Mucosa of rectum (tissue), 2 donors: ENCODE results near the gene ELP1.
"Not testable (repeated sequence)": the region's sequence is repeated elsewhere in the genome, so short reads cannot be mapped to it uniquely, and the experiment has no call there.

Source experiments
- H3K27ac ChIP-seq, 2 donors: one replicate each; pipeline ENCODE4 v1.7.0; 2013; ENCODE audit warnings: inconsistent platforms in 2 of 2, low read depth in 2 of 2, low read length in 2 of 2
- H3K27me3 ChIP-seq, 2 donors: one replicate each; pipeline ENCODE4 v1.7.0; 2013; ENCODE audit warnings: low read length in 2 of 2; ENCODE audit not compliant: control insufficient read depth in 2 of 2, insufficient read depth in 2 of 2
- H3K36me3 ChIP-seq, 2 donors: one replicate each; pipeline ENCODE4 v1.7.0; 2013; ENCODE audit warnings: low read length in 2 of 2; ENCODE audit not compliant: control insufficient read depth in 2 of 2, insufficient read depth in 2 of 2
- H3K4me1 ChIP-seq, 2 donors: one replicate each; pipeline ENCODE4 v1.7.0; 2013; ENCODE audit warnings: low read length in 2 of 2, mild to moderate bottlenecking in 1 of 2; ENCODE audit not compliant: control insufficient read depth in 2 of 2, insufficient read depth in 2 of 2
- H3K4me3 ChIP-seq, 2 donors: one replicate each; pipeline ENCODE4 v1.7.0; 2013; ENCODE audit warnings: low read length in 2 of 2
- H3K9ac ChIP-seq, 2 donors: one replicate each; pipeline ENCODE4 v1.7.0; 2013; ENCODE audit warnings: low read length in 2 of 2, low read depth in 1 of 2, mild to moderate bottlenecking in 1 of 2
- H3K9me3 ChIP-seq, 2 donors: one replicate each; pipeline ENCODE4 v1.7.0; 2013; ENCODE audit warnings: low read length in 2 of 2; ENCODE audit not compliant: control insufficient read depth in 2 of 2
- donor health status: healthy.
- donor health status: Normal muscosa, but diverticular disease.

The ELP1 gene

GRCh38 chr9:108933231-108933717 is 650 bp downstream of the ELP1 start:
- Histone ChIP-seq H3K9me3 (no peaks in the 10 kb centered on the region), H3K27ac (peak overlapping the region; percentile 87 to 89), H3K4me3 (peak overlapping the region; percentile 91 to 99), H3K27me3 (no peaks in the 10 kb centered on the region), H3K4me1 (peaks cover 17 to 18% of the 10 kb centered on the region in 2 donors), H3K36me3 (peaks cover 13 to 14% of the 10 kb centered on the region in 2 donors), H3K9ac (peak overlapping the region; percentile 88 to 89)

- Histone ChIP-seq H3K27me3 (no peaks in the 10 kb centered on the region), H3K4me1 (peaks cover 8% of the 10 kb centered on the region in 2 donors), H3K9ac (no peak overlapping the region), H3K4me3 (no peak overlapping the region), H3K9me3 (no peaks in the 10 kb centered on the region), H3K36me3 (peaks cover 49 to 54% of the 10 kb centered on the region in 2 donors), H3K27ac (no peak overlapping the region)
Observed at GRCh38 chr9:108928386-108928785, 5.5 kb downstream of the ELP1 start.

- Histone ChIP-seq H3K36me3 (peaks cover 55 to 68% of the 10 kb centered on the region in 2 donors), H3K9ac (no peak overlapping the region), H3K4me1 (peaks cover 0 to 7% of the 10 kb centered on the region in 2 donors), H3K9me3 (no peaks in the 10 kb centered on the region), H3K4me3 (no peak overlapping the region), H3K27me3 (no peaks in the 10 kb centered on the region), H3K27ac (no peak overlapping the region)
Observed at GRCh38 chr9:108924466-108924865, 9.5 kb downstream of the ELP1 start.

- Histone ChIP-seq H3K9me3 (no peaks in the 10 kb centered on the region), H3K27me3 (no peaks in the 10 kb centered on the region), H3K4me1 (peaks cover 0 to 7% of the 10 kb centered on the region in 2 donors), H3K4me3 (no peak overlapping the region), H3K27ac (peak overlapping the region in 1 of 2 donors; percentile 21), H3K36me3 (peaks cover 33 to 55% of the 10 kb centered on the region in 2 donors), H3K9ac (no peak overlapping the region)
Observed at GRCh38 chr9:108921200-108921599, 12.7 kb downstream of the ELP1 start.

- H3K4me3 ChIP-seq, H3K27ac ChIP-seq, H3K27me3 ChIP-seq, H3K4me1 ChIP-seq, H3K9ac ChIP-seq, H3K9me3 ChIP-seq: not testable (repeated sequence)
- H3K36me3 ChIP-seq: peaks cover 30 to 53% of the 10 kb centered on the region in 2 donors
Observed at GRCh38 chr9:108920401-108920800, 13.5 kb downstream of the ELP1 start.

GRCh38 chr9:108919517-108919916 is 14.4 kb downstream of the ELP1 start:
- Histone ChIP-seq H3K4me3 (no peak overlapping the region), H3K36me3 (peaks cover 26 to 52% of the 10 kb centered on the region in 2 donors), H3K27ac (no peak overlapping the region), H3K9ac (no peak overlapping the region), H3K27me3 (no peaks in the 10 kb centered on the region), H3K4me1 (peaks cover 0 to 7% of the 10 kb centered on the region in 2 donors), H3K9me3 (no peaks in the 10 kb centered on the region)

- Histone ChIP-seq H3K9me3 (no peaks in the 10 kb centered on the region), H3K4me1 (no peaks in the 10 kb centered on the region), H3K9ac (no peak overlapping the region), H3K36me3 (peaks cover 23 to 48% of the 10 kb centered on the region in 2 donors), H3K4me3 (no peak overlapping the region), H3K27ac (no peak overlapping the region), H3K27me3 (no peaks in the 10 kb centered on the region)
Observed at GRCh38 chr9:108913391-108913790, 20.5 kb downstream of the ELP1 start.

GRCh38 chr9:108911820-108912219 is 22.1 kb downstream of the ELP1 start:
- peaks cover 34 to 58% of the 10 kb centered on the region in 2 donors for H3K36me3 ChIP-seq
- H3K27ac ChIP-seq: no peak overlapping the region
- H3K9ac ChIP-seq: no peak overlapping the region
- H3K9me3 ChIP-seq: no peaks in the 10 kb centered on the region
- no peaks in the 10 kb centered on the region for H3K27me3 ChIP-seq
- no peaks in the 10 kb centered on the region for H3K4me1 ChIP-seq
- H3K4me3 ChIP-seq: no peak overlapping the region

- Histone ChIP-seq H3K9ac (no peak overlapping the region), H3K4me3 (no peak overlapping the region), H3K27me3 (no peaks in the 10 kb centered on the region), H3K36me3 (peaks cover 38 to 64% of the 10 kb centered on the region in 2 donors), H3K27ac (no peak overlapping the region), H3K9me3 (no peaks in the 10 kb centered on the region), H3K4me1 (no peaks in the 10 kb centered on the region)
Observed at GRCh38 chr9:108910914-108911313, 23.0 kb downstream of the ELP1 start.

GRCh38 chr9:108910402-108910801 is 23.5 kb downstream of the ELP1 start:
- no peak overlapping the region for H3K4me3 ChIP-seq
- peaks cover 40 to 65% of the 10 kb centered on the region in 2 donors for H3K36me3 ChIP-seq
- no peaks in the 10 kb centered on the region for H3K27me3 ChIP-seq
- no peak overlapping the region for H3K9ac ChIP-seq
- H3K4me1 ChIP-seq: no peaks in the 10 kb centered on the region
- no peaks in the 10 kb centered on the region for H3K9me3 ChIP-seq
- H3K27ac ChIP-seq: no peak overlapping the region

- no peak overlapping the region for H3K27ac ChIP-seq
- no peaks in the 10 kb centered on the region for H3K9me3 ChIP-seq
- no peak overlapping the region for H3K9ac ChIP-seq
- peaks cover 59 to 76% of the 10 kb centered on the region in 2 donors for H3K36me3 ChIP-seq
- no peaks in the 10 kb centered on the region for H3K27me3 ChIP-seq
- no peaks in the 10 kb centered on the region for H3K4me1 ChIP-seq
- no peak overlapping the region for H3K4me3 ChIP-seq
Observed at GRCh38 chr9:108905494-108905893, 28.4 kb downstream of the ELP1 start.
